DMS79 (cell line): ENCODE results near the gene DCAF12.
"Not testable (repeated sequence)": the region's sequence is repeated elsewhere in the genome, so short reads cannot be mapped to it uniquely, and the experiment has no call there.

Source experiments
- DNase-seq: peaks from one replicate; lab custom pipeline; 2025; lab: John Stamatoyannopoulos, UW

The DCAF12 gene

GRCh38 chr9:34069831-34070230 lies 56.7 kb downstream of the DCAF12 start:
- no peak for DNase-seq

GRCh38 chr9:34065541-34065940 lies 61.0 kb downstream of the DCAF12 start:
- DNase-seq: no peak

GRCh38 chr9:34059954-34060353 lies 66.5 kb downstream of the DCAF12 start:
- DNase-seq: no peak

- DNase-seq: no peak
These were observed 67.2 kb downstream of the DCAF12 start for GRCh38 chr9:34059281-34059680.

GRCh38 chr9:34049630-34050384 lies 76.7 kb downstream of the DCAF12 start:
- peak; percentile 93 for DNase-seq

- DNase-seq: peak; percentile 99
These were observed 77.5 kb downstream of the DCAF12 start, which contains the start of gene UBAP2 for GRCh38 chr9:34048727-34049629. Gene UBAP2, minus strand, starts transcription at chr9:34048887. Its CDS starts 31,739 bp downstream, at chr9:34017148.

- no peak for DNase-seq
These were observed 78.4 kb downstream of the DCAF12 start for GRCh38 chr9:34047864-34048726.

- DNase-seq: no peak
These were observed 79.6 kb downstream of the DCAF12 start for GRCh38 chr9:34046784-34047379.

- no peak for DNase-seq
These were observed 80.6 kb downstream of the DCAF12 start for GRCh38 chr9:34045903-34046302.

- not testable (repeated sequence) for DNase-seq
These were observed 84.4 kb downstream of the DCAF12 start for GRCh38 chr9:34042074-34042473.

GRCh38 chr9:34038851-34039250 lies 87.6 kb downstream of the DCAF12 start:
- not testable (repeated sequence) for DNase-seq

GRCh38 chr9:34037626-34038025 lies 88.9 kb downstream of the DCAF12 start:
- DNase-seq: no peak

- no peak for DNase-seq
These were observed 89.9 kb downstream of the DCAF12 start for GRCh38 chr9:34036625-34037024.
